H9 (cell line): ENCODE results near the gene STC2. TPM values are rescaled to one million over a fixed set of nuclear protein-coding genes. Genes with fewer than 3 reads are reported as not detected.

Experiments
- DNase-seq: peaks from one replicate; pipeline ENCODE4 v3.0.0-alpha.2; 2017
- H2AFZ ChIP-seq: one replicate; pipeline ENCODE4 v1.6.1; 2013; ENCODE audit warnings: mild to moderate bottlenecking, low read length, control low read depth, moderate library complexity
- H2AK5ac ChIP-seq: 2 replicates; pipeline ENCODE4 v1.6.1; 2013; ENCODE audit warnings: low read length, control low read depth, mixed read lengths; ENCODE audit not compliant: insufficient read length
- H2BK120ac ChIP-seq: one replicate; pipeline ENCODE4 v1.6.1; 2013; ENCODE audit warnings: low read depth, mild to moderate bottlenecking, low read length, control low read depth, inconsistent platforms; ENCODE audit not compliant: poor library complexity, severe bottlenecking
- H2BK12ac ChIP-seq: 2 replicates; pipeline ENCODE4 v1.6.1; 2013; ENCODE audit warnings: low read length, control low read depth, mixed read lengths, low read depth; ENCODE audit not compliant: insufficient read length
- H2BK15ac ChIP-seq: 2 replicates; pipeline ENCODE4 v1.6.1; 2013; ENCODE audit warnings: low read depth, low read length, control low read depth
- H2BK20ac ChIP-seq: one replicate; pipeline ENCODE4 v1.6.1; 2013; ENCODE audit warnings: low read depth, mild to moderate bottlenecking, low read length, control low read depth, inconsistent platforms; ENCODE audit not compliant: poor library complexity, severe bottlenecking
- H2BK5ac ChIP-seq: 2 replicates; pipeline ENCODE4 v1.6.1; 2013; ENCODE audit warnings: low read length, control low read depth, mixed read lengths; ENCODE audit not compliant: insufficient read length
- H3K14ac ChIP-seq: 2 replicates; pipeline ENCODE4 v1.6.1; 2013; ENCODE audit warnings: low read length, control low read depth; ENCODE audit not compliant: insufficient read depth
- H3K18ac ChIP-seq: 2 replicates; pipeline ENCODE4 v1.6.1; 2013; ENCODE audit warnings: low read depth, mild to moderate bottlenecking, mixed read lengths, low read length, control low read depth; ENCODE audit not compliant: insufficient read length
- H3K23ac ChIP-seq: 2 replicates; pipeline ENCODE4 v1.6.1; 2013; ENCODE audit warnings: low read length, control low read depth, mixed read lengths, low read depth; ENCODE audit not compliant: insufficient read length
- H3K23me2 ChIP-seq: 2 replicates; pipeline ENCODE4 v1.6.1; 2013; ENCODE audit warnings: low read depth, mild to moderate bottlenecking, mixed read lengths, low read length, control low read depth; ENCODE audit not compliant: insufficient read length, poor library complexity, severe bottlenecking
- H3K27ac ChIP-seq: 2 replicates; pipeline ENCODE4 v1.5.1; 2013; ENCODE audit warnings: low read length, control low read depth, mixed read lengths, low read depth; ENCODE audit not compliant: insufficient read length
- H3K27me3 ChIP-seq: 2 replicates; pipeline ENCODE4 v1.6.1; 2013; ENCODE audit warnings: low read length, control low read depth, inconsistent platforms; ENCODE audit not compliant: insufficient read depth
- H3K4ac ChIP-seq: 2 replicates; pipeline ENCODE4 v1.6.1; 2013; ENCODE audit warnings: low read depth, mild to moderate bottlenecking, control low read depth, inconsistent platforms, low read length, moderate library complexity
- H3K4me1 ChIP-seq: 2 replicates; pipeline ENCODE4 v1.6.1; 2013; ENCODE audit warnings: low read length, control low read depth, inconsistent platforms; ENCODE audit not compliant: insufficient read depth
- H3K4me2 ChIP-seq: 2 replicates; pipeline ENCODE4 v1.6.1; 2013; ENCODE audit warnings: low read length, control low read depth, mixed read lengths; ENCODE audit not compliant: insufficient read length, insufficient read depth
- H3K56ac ChIP-seq: 2 replicates; pipeline ENCODE4 v1.6.1; 2013; ENCODE audit warnings: low read depth, mild to moderate bottlenecking, mixed read lengths, low read length, control low read depth; ENCODE audit not compliant: insufficient read length
- H3K79me1 ChIP-seq: 2 replicates; pipeline ENCODE4 v1.6.1; 2013; ENCODE audit warnings: low read depth, mild to moderate bottlenecking, moderate library complexity, low read length, control low read depth, inconsistent platforms; ENCODE audit not compliant: insufficient read depth, poor library complexity, severe bottlenecking
- H3K79me2 ChIP-seq: 2 replicates; pipeline ENCODE4 v1.6.1; 2013; ENCODE audit warnings: low read length, control low read depth, inconsistent platforms; ENCODE audit not compliant: insufficient read depth
- H3K9ac ChIP-seq: 2 replicates; pipeline ENCODE4 v1.6.1; 2013; ENCODE audit warnings: low read length, control low read depth, mixed read lengths; ENCODE audit not compliant: insufficient read length; ENCODE audit errors: extremely low read depth
- H3K9me3 ChIP-seq: one replicate; pipeline ENCODE4 v1.6.1; 2013; ENCODE audit warnings: low read depth, low read length, inconsistent platforms; ENCODE audit not compliant: control insufficient read depth
- H3T11ph ChIP-seq: one replicate; pipeline ENCODE4 v1.6.1; 2013; ENCODE audit warnings: mild to moderate bottlenecking, low read length, control low read depth, inconsistent platforms
- H4K20me1 ChIP-seq: one replicate; pipeline ENCODE4 v1.6.1; 2013; ENCODE audit not compliant: control insufficient read depth, insufficient read length, insufficient read depth
- H4K5ac ChIP-seq: 2 replicates; pipeline ENCODE4 v1.6.1; 2013; ENCODE audit warnings: low read depth, mild to moderate bottlenecking, mixed read lengths, low read length, control low read depth; ENCODE audit not compliant: insufficient read length
- H4K8ac ChIP-seq: replicated peaks from 2 replicates; pipeline ENCODE4 v1.6.1; 2013; ENCODE audit warnings: low read length, control low read depth, mixed read lengths, low read depth; ENCODE audit not compliant: insufficient read length
- H4K91ac ChIP-seq: 2 replicates; pipeline ENCODE4 v1.6.1; 2013; ENCODE audit warnings: low read depth, mild to moderate bottlenecking, moderate library complexity, mixed read lengths, low read length, control low read depth; ENCODE audit not compliant: insufficient read length
- H3K27ac Mint-ChIP-seq, 3 experiments: 2 replicates in 2 of 3; 3 replicates in 1 of 3; pipeline ENCODE4 v1.8.0; 2020 to 2021; ENCODE audit warnings: mixed read lengths in 3 of 3, mild to moderate bottlenecking in 1 of 3, moderate library complexity in 1 of 3
- H3K27me3 Mint-ChIP-seq: 2 replicates; pipeline ENCODE4 v1.8.0; 2021; ENCODE audit warnings: low read depth, mild to moderate bottlenecking, moderate library complexity, mixed read lengths
- H3K36me3 Mint-ChIP-seq, 3 experiments: 2 replicates in 2 of 3; 3 replicates in 1 of 3; pipeline ENCODE4 v1.8.0; 2020 to 2021; ENCODE audit warnings: low read depth in 3 of 3, mixed read lengths in 3 of 3; ENCODE audit not compliant: insufficient read depth in 1 of 3
- H3K4me1 Mint-ChIP-seq, 2 experiments: 2 replicates each; pipeline ENCODE4 v1.8.0; 2020; ENCODE audit warnings: mixed read lengths in 2 of 2
- H3K4me3 Mint-ChIP-seq, 2 experiments: 2 replicates in 1 of 2; 3 replicates in 1 of 2; pipeline ENCODE4 v1.8.0; 2020 to 2021; ENCODE audit warnings: mild to moderate bottlenecking in 2 of 2, mixed read lengths in 2 of 2, moderate library complexity in 1 of 2
- H3K9me3 Mint-ChIP-seq, 2 experiments: 2 replicates in 1 of 2; 3 replicates in 1 of 2; pipeline ENCODE4 v1.8.0; 2020; ENCODE audit warnings: mild to moderate bottlenecking in 2 of 2, mixed read lengths in 2 of 2, moderate library complexity in 1 of 2
- CTCF ChIP-seq: fragments of 200-600 bp; sonication (generic); conservative IDR thresholded peaks from 3 replicates; pipeline ENCODE4 v1.8.0; 2021; ENCODE audit warnings: antibody characterized with exemption, mild to moderate bottlenecking
- WGBS: extraction: QIAGEN DNeasy Blood & Tissue Kit; methylation state at CpG from one replicate; pipeline ENCODE4 v1.1.7; 2013; ENCODE audit warnings: missing lambda C conversion rate, low lambda C conversion rate, mixed read lengths; ENCODE audit not compliant: insufficient read length; ENCODE audit errors: extremely low coverage; 5-methylcytosine and 5-hydroxymethylcytosine counted together
- total RNA-seq: library from RNA; stranded (reverse); gene quantifications from 2 replicates; pipeline ENCODE4 v1.2.1, GENCODE V29; 2021

The STC2 gene
- total RNA-seq, 1 experiment from 2014 or later = 77.7 TPM

- Histone ChIP-seq H2BK12ac (no peak overlapping the region), H3K27ac (no peak overlapping the region), H3K23me2 (no peaks in the 10 kb centered on the region), H3K14ac (no peak overlapping the region), H2BK5ac (no peak overlapping the region), H2AFZ (no peak overlapping the region), H3T11ph (no peak overlapping the region), H3K4ac (no peak overlapping the region), H4K91ac (no peak overlapping the region), H3K79me1 (no peaks in the 10 kb centered on the region), H3K79me2 (no peaks in the 10 kb centered on the region), H2AK5ac (no peak overlapping the region), H2BK120ac (no peak overlapping the region), H2BK20ac (no peak overlapping the region), H4K20me1 (no peaks in the 10 kb centered on the region), H3K9me3 (no peaks in the 10 kb centered on the region), H3K27me3 (no peaks in the 10 kb centered on the region), H3K9ac (no peak overlapping the region), H4K8ac (no peak overlapping the region), H3K56ac (no peak overlapping the region), H2BK15ac (no peak overlapping the region), H3K23ac (no peak overlapping the region), H4K5ac (no peak overlapping the region), H3K18ac (no peak overlapping the region), H3K4me2 (no peak overlapping the region), H3K4me1 (peaks cover 6% of the 10 kb centered on the region; the same call in 1 of the 2 replicates)
- H3K9me3 Mint-ChIP-seq = no peaks in the 10 kb centered on the region; a peak in 1 of 5 replicates
- no peak for DNase-seq
- H3K36me3 Mint-ChIP-seq = no peaks in the 10 kb centered on the region; a peak in 1 of 7 replicates
- H3K27me3 Mint-ChIP-seq = peaks cover 17% of the 10 kb centered on the region
- WGBS = no CpG with 5 or more reads among the region's 6 CpGs
- TF ChIP-seq CTCF = no peak
- peaks cover 61 to 63% of the 10 kb centered on the region in 2 experiments for H3K4me1 Mint-ChIP-seq
- no peak overlapping the region for H3K4me3 Mint-ChIP-seq
- H3K27ac Mint-ChIP-seq = no peak overlapping the region
These were observed 27.7 kb downstream of the STC2 start for GRCh38 chr5:173300389-173301047.
